Colonic mucosa (tissue), 4 donors: ENCODE data around the gene PATJ. TPM values are rescaled to one million over a fixed set of nuclear protein-coding genes. Genes with fewer than 3 reads are reported as not detected.
"Not testable (repeated sequence)": the region's sequence is repeated elsewhere in the genome, so short reads cannot be mapped to it uniquely, and the experiment has no call there.

Source experiments
- DNase-seq: peaks from one replicate; pipeline ENCODE4 v3.0.0-alpha.2; 2020
- H3K27ac ChIP-seq: fragments of 200-600 bp; one replicate; pipeline ENCODE4 v1.8.0; 2021
- H3K27me3 ChIP-seq: fragments of 200-600 bp; one replicate; pipeline ENCODE4 v1.8.0; 2021
- H3K36me3 ChIP-seq: fragments of 200-600 bp; one replicate; pipeline ENCODE4 v1.8.0; 2021
- H3K4me1 ChIP-seq: fragments of 200-600 bp; one replicate; pipeline ENCODE4 v1.8.0; 2021; ENCODE audit warnings: mild to moderate bottlenecking
- H3K4me3 ChIP-seq: fragments of 200-600 bp; one replicate; pipeline ENCODE4 v1.8.0; 2021
- H3K9ac ChIP-seq, 2 donors: one replicate each; pipeline ENCODE4 v1.7.0; 2013; ENCODE audit warnings: control low read depth in 2 of 2, low read depth in 2 of 2, low read length in 2 of 2
- H3K9me3 ChIP-seq: fragments of 200-600 bp; one replicate; pipeline ENCODE4 v1.8.0; 2021
- CTCF ChIP-seq: fragments of 200-600 bp; IDR thresholded peaks from one replicate; pipeline ENCODE4 v1.8.0; 2022; ENCODE audit warnings: antibody characterized with exemption, mild to moderate bottlenecking
- intact Hi-C: fragments of 100-400 bp; cut with DNase I; formaldehyde crosslinking; loops from one replicate; pipeline ENCODE4 v1.14.1; 2022
- total RNA-seq, 2 donors: library from RNA; stranded (reverse); fragmentation: NEBNext Ultra II Directional in 1 of 2; extraction: Animal tissue kit (Norgen Biotek cat#: 25700) in 1 of 2; gene quantifications; one replicate each; pipeline ENCODE4 v1.2.1, GENCODE V29; 2021
- donor health status: healthy.
- donor health status: DM: no; HTN: no; CAD: no.
- donor health status: DM: no; HTN: no; CAD: no.

Gene PATJ
- total RNA-seq, 2 donors from 2014 or later, result 65.6 to 69.0 TPM

- H3K4me3 ChIP-seq, result no peak overlapping the region
- no peak for DNase-seq
- no peaks in the 10 kb centered on the region for H3K9me3 ChIP-seq
- no peaks in the 10 kb centered on the region for H3K36me3 ChIP-seq
- no peak overlapping the region for H3K27ac ChIP-seq
- no peak overlapping the region for H3K9ac ChIP-seq
- no peaks in the 10 kb centered on the region for H3K27me3 ChIP-seq
- TF ChIP-seq CTCF, result no peak
- H3K4me1 ChIP-seq, result no peaks in the 10 kb centered on the region
- intact Hi-C loops, result no loop called here
Observed at GRCh38 chr1:61887076-61887867, 145.0 kb downstream of the PATJ start.

- no peak for TF ChIP-seq CTCF
- H3K27ac ChIP-seq, result no peak overlapping the region
- no peaks in the 10 kb centered on the region for H3K4me1 ChIP-seq
- H3K9ac ChIP-seq, result no peak overlapping the region
- intact Hi-C loops, result no loop called here
- no peak overlapping the region for H3K4me3 ChIP-seq
- H3K9me3 ChIP-seq, result no peaks in the 10 kb centered on the region
- H3K27me3 ChIP-seq, result no peaks in the 10 kb centered on the region
- H3K36me3 ChIP-seq, result no peaks in the 10 kb centered on the region
- no peak for DNase-seq
Observed at GRCh38 chr1:61887931-61888564, 145.8 kb downstream of the PATJ start.

GRCh38 chr1:61888808-61889207 is 146.5 kb downstream of the PATJ start:
- H3K27ac ChIP-seq, result no peak overlapping the region
- H3K4me3 ChIP-seq, result no peak overlapping the region
- no peaks in the 10 kb centered on the region for H3K36me3 ChIP-seq

GRCh38 chr1:61890435-61890834 is 148.2 kb downstream of the PATJ start:
- H3K9me3 ChIP-seq, DNase-seq, intact Hi-C loops, H3K4me3 ChIP-seq, H3K36me3 ChIP-seq, H3K9ac ChIP-seq, H3K27me3 ChIP-seq, H3K27ac ChIP-seq, H3K4me1 ChIP-seq: not testable (repeated sequence)

More at GRCh38 chr1:61888808-61889207, 146.5 kb downstream of the PATJ start:
- no peak for DNase-seq
- no peak overlapping the region for H3K9ac ChIP-seq
- no peaks in the 10 kb centered on the region for H3K4me1 ChIP-seq
- intact Hi-C loops, result no loop called here
- no peaks in the 10 kb centered on the region for H3K9me3 ChIP-seq
- TF ChIP-seq CTCF, result no peak
- H3K27me3 ChIP-seq, result no peaks in the 10 kb centered on the region

- no peak for DNase-seq
- Histone ChIP-seq H3K9ac (no peak overlapping the region), H3K9me3 (no peaks in the 10 kb centered on the region), H3K4me1 (no peaks in the 10 kb centered on the region), H3K27ac (no peak overlapping the region), H3K27me3 (no peaks in the 10 kb centered on the region), H3K4me3 (no peak overlapping the region), H3K36me3 (no peaks in the 10 kb centered on the region)
- TF ChIP-seq CTCF, result no peak
- intact Hi-C loops, result no loop called here
Observed at GRCh38 chr1:61892977-61893376, 150.7 kb downstream of the PATJ start.

- H3K27me3 ChIP-seq, intact Hi-C loops, H3K9me3 ChIP-seq, H3K9ac ChIP-seq, H3K4me1 ChIP-seq, H3K36me3 ChIP-seq, H3K27ac ChIP-seq, DNase-seq, H3K4me3 ChIP-seq: not testable (repeated sequence)
Observed at GRCh38 chr1:61894296-61894695, 152.0 kb downstream of the PATJ start.
